H1 (cell line): ENCODE results near the gene IL5RA.

Experiments used
- CBX5 ChIP-seq: fragments of 300-800, 300-1000 bp; sonication (generic); IDR thresholded peaks from 2 replicates; pipeline ENCODE4 v1.7.1; 2016; ENCODE audit warnings: antibody characterized with exemption, low read length, low read depth
- EP300 ChIP-seq, 2 experiments: IDR thresholded peaks; 1 replicate in 1 of 2; 2 replicates in 1 of 2; pipeline ENCODE4 v1.6.1; 2011 to 2012; ENCODE audit warnings: low read depth in 2 of 2, low read length in 2 of 2, mild to moderate bottlenecking in 2 of 2, borderline replicate concordance in 1 of 2, inconsistent platforms in 1 of 2, moderate library complexity in 1 of 2
- KDM1A ChIP-seq: fragments of 200-600, 300-600 bp; sonication (generic); IDR thresholded peaks from 2 replicates; pipeline ENCODE4 v1.7.1; 2016; ENCODE audit warnings: mild to moderate bottlenecking, low read length, borderline replicate concordance
- POLR2A ChIP-seq, 2 experiments: IDR thresholded peaks; 1 replicate in 1 of 2; 2 replicates in 1 of 2; pipeline ENCODE4 v1.6.1; 2011; ENCODE audit warnings: low read depth in 2 of 2, low read length in 2 of 2, mild to moderate bottlenecking in 2 of 2; ENCODE audit errors: control extremely low read depth in 1 of 2
- POLR2AphosphoS5 ChIP-seq: IDR thresholded peaks from 2 replicates; pipeline ENCODE4 v1.6.1; 2011; ENCODE audit warnings: low read depth, low read length
- SP1 ChIP-seq: IDR thresholded peaks from 2 replicates; pipeline ENCODE4 v1.6.1; 2011; ENCODE audit warnings: low read depth, low read length
- TAF7 ChIP-seq: optimal IDR thresholded peaks from 2 replicates; pipeline ENCODE3; 2011; ENCODE audit warnings: low read depth, mild to moderate bottlenecking, inconsistent platforms, low read length, moderate library complexity, borderline replicate concordance
- TF ChIP-seq, protein P1 (sequence below), 3 experiments: IDR thresholded peaks; 1 replicate in 2 of 3; 2 replicates in 1 of 3; pipeline versions ENCODE4 v1.5.1 to v1.6.1; 2011; ENCODE audit warnings: low read length in 3 of 3, mild to moderate bottlenecking in 3 of 3, inconsistent platforms in 2 of 3, low read depth in 1 of 3, moderate library complexity in 1 of 3; ENCODE audit not compliant: insufficient read depth in 1 of 3; ENCODE audit errors: control extremely low read depth in 1 of 3
- TF ChIP-seq, protein P2 (sequence below): IDR thresholded peaks from 2 replicates; pipeline ENCODE4 v1.6.1; 2012; ENCODE audit warnings: inconsistent platforms
- TF ChIP-seq, protein P3 (sequence below): IDR thresholded peaks from 2 replicates; pipeline ENCODE4 v1.6.1; 2011; ENCODE audit warnings: low read depth, mild to moderate bottlenecking, low read length; ENCODE audit not compliant: insufficient read depth

DNA sequence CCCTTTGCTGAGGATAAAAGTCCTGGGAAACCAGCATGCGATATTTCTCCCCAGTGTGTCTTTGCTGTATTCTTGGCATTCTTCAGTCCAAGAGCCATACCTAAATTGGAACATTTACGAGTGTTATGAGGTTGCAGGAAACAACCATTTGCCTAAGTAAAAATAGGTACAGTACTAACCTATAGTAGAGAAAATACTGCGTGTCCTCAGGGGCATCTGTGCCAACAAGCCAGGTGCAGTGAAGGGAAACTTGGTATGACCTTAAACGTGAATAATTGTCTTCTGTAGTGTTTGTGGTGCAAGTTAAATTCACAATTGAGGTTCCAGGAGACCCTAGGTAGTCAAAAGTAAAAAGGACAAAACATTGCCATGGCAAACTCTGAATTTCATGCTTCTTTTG is 12.2 kb downstream of the IL5RA start:
- no peak for TF ChIP-seq POLR2A (IDR thresholded peaks at IDR 0.05; ENCODE audit: control extremely low read depth in 1 of 2, low read depth in 2 of 2, low read length in 2 of 2)
- TF ChIP-seq, protein P1, sequence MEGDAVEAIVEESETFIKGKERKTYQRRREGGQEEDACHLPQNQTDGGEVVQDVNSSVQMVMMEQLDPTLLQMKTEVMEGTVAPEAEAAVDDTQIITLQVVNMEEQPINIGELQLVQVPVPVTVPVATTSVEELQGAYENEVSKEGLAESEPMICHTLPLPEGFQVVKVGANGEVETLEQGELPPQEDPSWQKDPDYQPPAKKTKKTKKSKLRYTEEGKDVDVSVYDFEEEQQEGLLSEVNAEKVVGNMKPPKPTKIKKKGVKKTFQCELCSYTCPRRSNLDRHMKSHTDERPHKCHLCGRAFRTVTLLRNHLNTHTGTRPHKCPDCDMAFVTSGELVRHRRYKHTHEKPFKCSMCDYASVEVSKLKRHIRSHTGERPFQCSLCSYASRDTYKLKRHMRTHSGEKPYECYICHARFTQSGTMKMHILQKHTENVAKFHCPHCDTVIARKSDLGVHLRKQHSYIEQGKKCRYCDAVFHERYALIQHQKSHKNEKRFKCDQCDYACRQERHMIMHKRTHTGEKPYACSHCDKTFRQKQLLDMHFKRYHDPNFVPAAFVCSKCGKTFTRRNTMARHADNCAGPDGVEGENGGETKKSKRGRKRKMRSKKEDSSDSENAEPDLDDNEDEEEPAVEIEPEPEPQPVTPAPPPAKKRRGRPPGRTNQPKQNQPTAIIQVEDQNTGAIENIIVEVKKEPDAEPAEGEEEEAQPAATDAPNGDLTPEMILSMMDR (IDR thresholded peaks at IDR 0.05; ENCODE audit: control extremely low read depth in 1 of 3, insufficient read depth in 1 of 3, low read depth in 1 of 3, low read length in 3 of 3), result no peak
- TF ChIP-seq, protein P2, sequence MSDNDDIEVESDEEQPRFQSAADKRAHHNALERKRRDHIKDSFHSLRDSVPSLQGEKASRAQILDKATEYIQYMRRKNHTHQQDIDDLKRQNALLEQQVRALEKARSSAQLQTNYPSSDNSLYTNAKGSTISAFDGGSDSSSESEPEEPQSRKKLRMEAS, result no peak
- TF ChIP-seq POLR2AphosphoS5, result no peak
- no peak for TF ChIP-seq EP300 (IDR thresholded peaks at IDR 0.05; ENCODE audit: borderline replicate concordance in 1 of 2, low read depth in 2 of 2, low read length in 2 of 2)
- no peak for TF ChIP-seq KDM1A
- TF ChIP-seq SP1, result no peak
- TF ChIP-seq CBX5, result no peak
- TF ChIP-seq, protein P3, sequence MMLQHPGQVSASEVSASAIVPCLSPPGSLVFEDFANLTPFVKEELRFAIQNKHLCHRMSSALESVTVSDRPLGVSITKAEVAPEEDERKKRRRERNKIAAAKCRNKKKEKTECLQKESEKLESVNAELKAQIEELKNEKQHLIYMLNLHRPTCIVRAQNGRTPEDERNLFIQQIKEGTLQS, result no peak
- no peak for TF ChIP-seq TAF7
